Panc1 (cell line): ENCODE measurements around the gene LPIN3. TPM values are rescaled to one million over a fixed set of nuclear protein-coding genes. Genes with fewer than 3 reads are reported as not detected.

Source experiments
- ATAC-seq: fragments of 200-7000 bp; cut with Tn5 transposase; 2 replicates; pipeline ENCODE4 v1.9.1; 2020; ENCODE audit warnings: mild to moderate bottlenecking, moderate library complexity
- BruUV-seq: library from RNA; stranded (reverse); fragments of 400-500 nt; replicated peaks from 2 replicates; lab custom pipeline; 2021; lab: Mats Ljungman, UMichigan
- CTCF ChIA-PET: fragments of 300-600 bp; sonication (Branson Sonifier 250); formaldehyde crosslinking; loops from one replicate; lab custom pipeline; 2022; ENCODE audit warnings: antibody characterized with exemption; lab: Charles Lee
- POLR2A ChIA-PET: fragments of 300-600 bp; sonication (Branson Sonifier 250); formaldehyde crosslinking; loops from one replicate; lab custom pipeline; 2022; ENCODE audit warnings: antibody characterized with exemption; lab: Charles Lee
- DNase-seq: peaks from one replicate; pipeline ENCODE4 v3.0.0-alpha.2; 2010; ENCODE audit warnings: low read depth, low spot score
- H3K27ac ChIP-seq: 2 replicates; pipeline ENCODE4 v1.5.1; 2011; ENCODE audit warnings: mild to moderate bottlenecking, low read length, inconsistent platforms
- H3K27me3 ChIP-seq: fragments of 200-500 bp; sonication (Bioruptor generic); 2 replicates; pipeline ENCODE4 v1.6.0; 2014; ENCODE audit warnings: low read length, inconsistent platforms; ENCODE audit not compliant: control insufficient read depth, insufficient read depth
- H3K36me3 ChIP-seq: fragments of 200-500 bp; sonication (Bioruptor generic); 2 replicates; pipeline ENCODE4 v1.5.1; 2014; ENCODE audit warnings: inconsistent platforms, mild to moderate bottlenecking, low read length, moderate library complexity; ENCODE audit not compliant: control insufficient read depth, insufficient read depth
- H3K4me1 ChIP-seq: 2 replicates; pipeline ENCODE4 v1.5.1; 2011; ENCODE audit warnings: inconsistent platforms, mild to moderate bottlenecking, low read length, moderate library complexity; ENCODE audit not compliant: control insufficient read depth, insufficient read depth
- H3K4me3 ChIP-seq, 2 experiments: 2 replicates each; pipeline ENCODE4 v1.5.1; 2011 to 2012; ENCODE audit warnings: low read depth in 2 of 2, low read length in 2 of 2, mild to moderate bottlenecking in 2 of 2, inconsistent platforms in 1 of 2, moderate library complexity in 1 of 2
- H3K9me3 ChIP-seq: fragments of 200-500 bp; sonication (Bioruptor generic); 2 replicates; pipeline ENCODE4 v1.5.1; 2014; ENCODE audit warnings: low read depth, mild to moderate bottlenecking, inconsistent platforms, low read length, moderate library complexity; ENCODE audit not compliant: control insufficient read depth, insufficient read depth
- POLR2AphosphoS5 ChIP-seq: IDR thresholded peaks from 2 replicates; pipeline ENCODE4 v1.6.1; 2012; ENCODE audit warnings: mild to moderate bottlenecking, low read depth, low read length, moderate library complexity
- REST ChIP-seq, 2 experiments: IDR thresholded peaks; 2 replicates each; pipeline ENCODE4 v1.6.1; 2011 to 2012; ENCODE audit warnings: low read depth in 2 of 2, control low read depth in 1 of 2, low read length in 1 of 2, mild to moderate bottlenecking in 1 of 2, moderate library complexity in 1 of 2; ENCODE audit not compliant: insufficient read depth in 1 of 2
- SIN3A ChIP-seq: IDR thresholded peaks from 2 replicates; pipeline ENCODE4 v1.6.1; 2012; ENCODE audit warnings: low read depth, mild to moderate bottlenecking, low read length, moderate library complexity, borderline replicate concordance; ENCODE audit not compliant: insufficient read depth
- TCF7L2 ChIP-seq: IDR thresholded peaks from 2 replicates; pipeline ENCODE4 v1.6.1; 2011; ENCODE audit warnings: mild to moderate bottlenecking, low read depth, low read length, inconsistent platforms
- in situ Hi-C: cut with HindIII; loops from 2 replicates; pipeline ENCODE4 v1.10.0; 2016; ENCODE audit warnings: low sequenced_read_pairs, low pct_unique_long_range_greater_than_20kb
- intact Hi-C: fragments of 100-400 bp; cut with micrococcal nuclease; formaldehyde crosslinking; loops from one replicate; pipeline ENCODE4 v1.10.0; 2022; ENCODE audit not compliant: unreplicated experiment
- total RNA-seq: library from RNA; stranded (reverse); gene quantifications from one replicate; pipeline ENCODE4 v1.2.1, GENCODE V29; 2021; ENCODE audit not compliant: unreplicated experiment
- TF ChIP-seq, protein P1 (sequence below): fragments of 450-650 bp; IDR thresholded peaks from 2 replicates; pipeline ENCODE4 v1.5.1; 2017; ENCODE audit warnings: mild to moderate bottlenecking

Gene LPIN3
- total RNA-seq, 1 experiment from 2014 or later: 21.0 TPM

GRCh38 chr20:41344938-41345728 lies 4.5 kb downstream of the LPIN3 start:
- no peaks in the 10 kb centered on the region for H3K4me1 ChIP-seq
- DNase-seq (no peak), ATAC-seq (no peak)
- no peaks in the 10 kb centered on the region for H3K9me3 ChIP-seq
- TF ChIP-seq SIN3A: no peak
- TF ChIP-seq, protein P1, sequence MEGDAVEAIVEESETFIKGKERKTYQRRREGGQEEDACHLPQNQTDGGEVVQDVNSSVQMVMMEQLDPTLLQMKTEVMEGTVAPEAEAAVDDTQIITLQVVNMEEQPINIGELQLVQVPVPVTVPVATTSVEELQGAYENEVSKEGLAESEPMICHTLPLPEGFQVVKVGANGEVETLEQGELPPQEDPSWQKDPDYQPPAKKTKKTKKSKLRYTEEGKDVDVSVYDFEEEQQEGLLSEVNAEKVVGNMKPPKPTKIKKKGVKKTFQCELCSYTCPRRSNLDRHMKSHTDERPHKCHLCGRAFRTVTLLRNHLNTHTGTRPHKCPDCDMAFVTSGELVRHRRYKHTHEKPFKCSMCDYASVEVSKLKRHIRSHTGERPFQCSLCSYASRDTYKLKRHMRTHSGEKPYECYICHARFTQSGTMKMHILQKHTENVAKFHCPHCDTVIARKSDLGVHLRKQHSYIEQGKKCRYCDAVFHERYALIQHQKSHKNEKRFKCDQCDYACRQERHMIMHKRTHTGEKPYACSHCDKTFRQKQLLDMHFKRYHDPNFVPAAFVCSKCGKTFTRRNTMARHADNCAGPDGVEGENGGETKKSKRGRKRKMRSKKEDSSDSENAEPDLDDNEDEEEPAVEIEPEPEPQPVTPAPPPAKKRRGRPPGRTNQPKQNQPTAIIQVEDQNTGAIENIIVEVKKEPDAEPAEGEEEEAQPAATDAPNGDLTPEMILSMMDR: no peak
- TF ChIP-seq REST (IDR thresholded peaks at IDR 0.05; ENCODE audit: insufficient read depth in 1 of 2, low read depth in 2 of 2, low read length in 1 of 2): no peak
- no peak for TF ChIP-seq POLR2AphosphoS5
- no peak for TF ChIP-seq TCF7L2
- no peaks in the 10 kb centered on the region for H3K36me3 ChIP-seq
- intact Hi-C loops (no loop called here), in situ Hi-C loops (no loop called here)
- POLR2A ChIA-PET: no interaction called here
- H3K4me3 ChIP-seq: no peak overlapping the region
- no TSS peak for BruUV-seq
- no peaks in the 10 kb centered on the region for H3K27me3 ChIP-seq
- no peak overlapping the region for H3K27ac ChIP-seq
- CTCF ChIA-PET: interaction anchor here (1.4 kb wide), 1 partner anchor 172 kb away, joined by 4 read pairs; no protein-coding TSS in a partner anchor

DNA sequence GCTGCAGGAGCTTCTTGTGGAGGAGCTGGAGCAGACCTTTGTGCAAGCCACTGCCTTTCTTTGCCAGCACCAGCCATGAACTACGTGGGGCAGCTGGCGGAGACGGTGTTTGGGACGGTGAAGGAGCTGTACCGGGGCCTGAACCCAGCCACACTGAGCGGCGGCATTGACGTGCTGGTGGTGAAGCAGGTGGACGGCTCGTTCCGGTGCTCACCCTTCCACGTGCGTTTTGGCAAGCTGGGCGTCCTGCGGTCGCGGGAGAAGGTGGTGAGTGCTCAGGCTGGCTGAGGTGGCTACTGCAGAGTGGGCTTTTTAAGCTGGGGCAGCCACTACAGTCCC lies 5.1 kb downstream of the LPIN3 start:
- ATAC-seq (no peak), DNase-seq (no peak)
- intact Hi-C loops (no loop called here), in situ Hi-C loops (no loop called here)
- no peak for TF ChIP-seq TCF7L2
- no peak for TF ChIP-seq REST (IDR thresholded peaks at IDR 0.05; ENCODE audit: insufficient read depth in 1 of 2, low read depth in 2 of 2, low read length in 1 of 2)
- TF ChIP-seq, protein P1: no peak
- TF ChIP-seq SIN3A: no peak
- Histone ChIP-seq H3K36me3 (no peaks in the 10 kb centered on the region), H3K9me3 (no peaks in the 10 kb centered on the region), H3K27ac (no peak overlapping the region), H3K4me1 (no peaks in the 10 kb centered on the region), H3K27me3 (no peaks in the 10 kb centered on the region), H3K4me3 (no peak overlapping the region)
- ChIA-PET CTCF (no interaction called here), POLR2A (no interaction called here)
- BruUV-seq: no TSS peak
